GM21360 (cell line): ENCODE measurements around the gene WDR91.
"Not testable (repeated sequence)": the region's sequence is repeated elsewhere in the genome, so short reads cannot be mapped to it uniquely, and the experiment has no call there.

Experiments
- ATAC-seq: cut with Tn5 transposase; IDR thresholded peaks from one replicate; pipeline ENCODE4 v1.9.1; 2021; ENCODE audit warnings: mild to moderate bottlenecking, moderate library complexity; ENCODE audit not compliant: unreplicated experiment

Gene WDR91

DNA sequence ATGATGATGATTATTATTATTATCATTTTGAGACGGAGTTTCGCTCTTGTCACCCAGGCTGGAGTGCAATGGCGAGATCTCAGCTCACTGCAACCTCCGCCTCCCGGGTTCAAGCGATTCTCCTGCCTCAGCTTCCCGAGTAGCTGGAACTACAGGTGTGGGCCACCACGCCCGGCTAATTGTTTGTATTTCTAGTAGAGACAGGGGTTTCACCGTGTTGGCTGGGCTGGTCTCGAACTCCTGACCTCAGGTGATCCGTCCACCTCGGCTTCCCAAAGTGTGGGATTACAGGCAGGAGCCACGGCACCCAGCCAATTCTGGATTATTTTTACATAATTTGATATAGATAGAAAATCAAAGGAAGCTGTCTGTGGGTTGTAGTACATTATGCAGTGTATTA, 22.8 kb upstream of the WDR91 start:
- not testable (repeated sequence) for ATAC-seq

DNA sequence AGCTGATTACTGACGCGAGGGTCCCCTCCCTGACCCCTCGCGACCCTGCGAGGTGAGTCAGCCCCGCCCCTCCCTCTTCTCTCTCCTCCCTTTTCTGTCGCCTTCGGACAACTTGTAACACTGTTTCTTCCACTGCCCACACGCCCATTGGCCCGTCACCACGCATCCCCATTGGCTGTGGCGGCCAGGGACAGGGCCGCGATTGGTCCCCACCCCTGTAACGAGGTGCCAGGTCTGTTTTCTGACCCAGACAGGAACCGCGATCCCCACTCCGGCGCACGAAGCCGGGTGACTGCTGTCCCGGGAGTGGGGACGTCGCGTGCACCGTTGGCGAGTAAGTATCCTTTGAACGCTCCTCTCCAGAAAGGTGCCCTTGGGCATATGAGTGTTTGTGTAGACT, 22.2 kb upstream of the WDR91 start, which contains the start of gene STRA8:
Gene STRA8, plus strand, starts transcription at position 269 of the 400 bp plus-strand sequence. CDS start 6,687 bp downstream, outside the sequence.
- ATAC-seq, result no peak

DNA sequence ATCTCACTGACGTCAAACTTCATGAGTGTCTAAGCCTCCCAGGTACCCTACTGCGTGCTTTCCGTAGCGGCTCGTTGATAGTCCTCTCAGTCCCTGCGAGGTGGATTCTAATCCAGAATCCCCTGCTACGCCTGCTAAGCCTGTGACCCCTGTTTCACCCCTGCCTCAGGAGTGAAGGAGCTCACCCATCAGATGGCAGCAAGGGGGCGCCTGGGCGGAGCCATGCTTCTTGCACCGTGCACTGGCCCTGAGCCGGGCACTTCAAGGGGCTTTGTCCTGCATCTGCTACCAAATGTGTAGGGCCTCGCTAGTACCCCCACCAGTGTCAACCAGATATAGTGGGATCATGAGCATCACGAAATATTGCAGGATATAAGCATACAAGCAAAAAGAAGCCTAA, 21.4 kb upstream of the WDR91 start:
- ATAC-seq, result no peak

DNA sequence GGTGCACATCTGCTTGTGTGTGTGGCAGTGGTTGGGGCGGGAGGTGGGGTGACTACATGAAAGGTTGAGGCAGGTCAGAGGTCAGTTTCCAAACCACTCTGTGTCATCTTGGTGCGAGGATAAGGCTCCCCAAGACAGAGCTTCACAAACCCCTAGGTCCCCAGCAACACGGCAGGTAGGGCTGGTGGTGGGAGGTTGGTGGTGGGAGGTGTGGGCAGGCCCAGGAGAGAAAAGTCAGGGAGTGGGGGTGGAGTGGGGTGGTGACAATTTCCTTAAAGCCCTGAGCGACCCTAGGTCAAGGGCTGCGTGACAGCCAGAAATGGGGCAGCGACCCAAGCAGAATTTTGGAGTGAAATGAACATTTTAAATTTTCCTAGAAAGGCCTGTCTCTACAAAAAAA, 20.8 kb upstream of the WDR91 start:
- ATAC-seq, result no peak

DNA sequence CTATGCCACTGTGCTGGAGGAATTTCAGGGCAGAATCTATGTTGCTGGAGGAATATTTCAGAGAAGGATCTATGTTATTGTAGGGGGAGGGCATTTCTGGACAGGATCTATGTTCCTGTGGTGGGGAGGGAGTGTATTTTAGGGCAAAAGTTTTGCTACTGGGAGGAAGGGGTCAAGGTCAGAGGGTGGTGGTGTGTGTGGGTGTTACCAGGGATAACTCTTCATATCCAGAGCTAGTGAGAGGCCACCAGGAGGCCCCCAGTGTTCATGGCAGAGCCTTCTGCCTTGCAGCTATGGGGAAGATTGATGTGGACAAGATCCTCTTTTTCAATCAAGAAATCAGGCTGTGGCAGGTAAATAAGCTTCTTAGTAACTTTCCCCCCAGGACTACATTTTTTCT, 20.4 kb upstream of the WDR91 start:
- no peak for ATAC-seq

DNA sequence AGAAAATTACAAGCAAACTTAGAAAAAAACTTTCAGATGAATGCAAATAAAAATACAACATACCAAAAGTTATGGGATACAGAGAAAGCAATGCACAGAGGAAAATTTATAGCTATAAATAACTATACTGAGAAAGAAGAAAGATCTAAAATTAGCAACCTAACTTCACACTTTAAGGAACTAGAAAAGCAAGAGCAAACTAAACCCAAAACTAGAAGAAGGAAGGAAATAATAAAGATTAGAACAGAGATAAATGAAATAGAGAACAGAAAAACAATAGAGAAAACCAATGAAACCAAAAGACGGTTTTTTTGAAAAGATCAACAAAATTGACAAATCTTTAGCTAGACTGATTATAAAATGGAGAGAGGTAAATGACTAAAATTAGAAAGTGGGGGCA, 12.7 kb upstream of the WDR91 start:
- no peak for ATAC-seq

DNA sequence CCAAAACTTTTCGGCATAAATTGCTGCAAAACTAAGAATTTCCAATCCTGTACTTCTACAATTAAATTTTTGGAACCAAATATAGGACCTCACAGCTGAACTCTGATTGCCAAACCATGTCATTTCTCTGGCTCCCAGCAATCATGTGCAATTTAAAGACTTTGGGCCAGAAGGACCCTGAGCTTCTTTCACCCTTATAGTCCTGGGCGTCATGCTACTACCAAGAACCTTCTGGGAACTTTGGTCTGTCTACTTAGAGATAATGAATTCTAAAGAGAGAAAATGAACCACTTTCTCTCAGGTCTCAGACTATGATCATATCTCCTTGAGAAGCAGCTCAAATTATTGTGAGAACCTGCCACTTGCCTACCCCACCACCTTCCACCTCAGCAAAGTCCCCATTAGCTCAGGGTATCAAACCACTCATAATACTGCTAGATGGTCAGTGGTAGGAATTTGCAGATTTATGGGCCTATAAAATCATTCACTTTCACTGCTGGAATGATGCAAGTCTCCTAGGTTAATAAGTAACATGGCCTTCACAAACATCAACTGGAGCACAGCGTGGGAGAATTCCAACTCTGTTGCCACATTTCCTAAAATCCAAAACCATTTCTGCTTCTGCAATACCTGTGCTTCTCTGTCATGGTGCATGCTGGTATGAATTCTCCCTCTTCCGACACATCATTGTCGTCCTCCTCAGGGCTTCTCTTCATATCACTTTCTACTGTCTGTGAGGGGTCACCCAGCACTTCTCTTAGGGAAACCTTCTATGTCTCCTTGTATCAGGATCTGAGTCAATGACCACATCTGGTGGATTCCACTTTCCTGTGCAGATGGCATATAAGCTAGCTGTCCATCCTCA, 6.6 kb upstream of the WDR91 start:
- ATAC-seq, result no peak

DNA sequence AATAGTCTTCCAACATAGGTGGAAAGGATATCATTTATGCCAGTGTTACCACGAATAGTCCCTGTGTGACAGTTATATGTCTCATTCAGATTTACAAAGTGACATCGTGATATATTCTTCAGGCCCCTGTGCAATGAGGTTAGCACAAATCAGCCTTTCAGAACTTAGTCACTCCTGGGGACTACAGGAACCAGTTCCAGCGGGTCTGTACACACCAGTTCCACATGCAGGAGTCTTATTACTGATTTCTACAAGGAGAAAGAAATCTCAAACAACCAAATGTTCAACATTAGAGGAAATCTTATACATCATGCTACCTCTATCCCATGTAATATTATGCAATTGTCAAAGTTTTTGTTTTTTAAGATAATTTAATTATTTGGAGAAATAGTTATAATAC, 4.4 kb upstream of the WDR91 start:
- ATAC-seq, result no peak

DNA sequence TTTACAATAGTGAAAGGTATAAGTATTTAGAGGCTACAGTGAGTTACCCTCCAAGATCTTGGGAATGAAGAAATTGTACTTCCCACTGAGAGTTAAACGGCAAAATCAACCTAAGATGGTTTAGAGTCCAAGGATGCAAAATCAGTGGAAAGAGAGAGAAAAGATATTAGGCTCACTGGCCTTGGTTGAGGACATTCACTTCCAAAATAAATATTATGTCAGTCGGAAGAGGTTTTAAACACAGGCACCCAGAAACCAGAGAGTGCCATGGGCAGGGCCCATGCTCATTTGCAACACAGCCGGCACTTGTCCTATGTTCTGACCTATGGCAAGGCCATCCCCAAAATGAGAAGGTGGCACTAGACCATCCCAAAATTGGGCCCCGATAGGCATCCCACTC, 3.9 kb upstream of the WDR91 start:
- no peak for ATAC-seq

DNA sequence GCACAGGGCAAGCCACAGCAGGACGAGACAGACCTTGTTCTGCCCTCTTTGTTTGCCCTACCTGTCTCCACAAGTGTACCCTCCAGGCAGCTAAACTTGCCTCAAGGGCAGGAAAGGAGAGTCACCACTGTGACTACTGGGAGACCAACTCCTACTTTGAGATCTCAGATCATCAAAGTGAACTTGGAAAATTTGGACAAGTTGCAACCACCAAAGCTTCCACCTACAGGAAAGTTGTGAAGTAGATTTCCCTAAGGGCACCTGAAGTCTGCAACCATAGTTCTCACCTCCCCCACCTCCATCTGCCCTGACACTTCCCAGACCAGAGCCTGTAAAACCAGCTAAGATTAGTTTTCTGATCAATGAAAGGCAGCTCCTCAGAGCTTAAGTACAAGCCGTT, 2.5 kb upstream of the WDR91 start:
- ATAC-seq, result no peak

DNA sequence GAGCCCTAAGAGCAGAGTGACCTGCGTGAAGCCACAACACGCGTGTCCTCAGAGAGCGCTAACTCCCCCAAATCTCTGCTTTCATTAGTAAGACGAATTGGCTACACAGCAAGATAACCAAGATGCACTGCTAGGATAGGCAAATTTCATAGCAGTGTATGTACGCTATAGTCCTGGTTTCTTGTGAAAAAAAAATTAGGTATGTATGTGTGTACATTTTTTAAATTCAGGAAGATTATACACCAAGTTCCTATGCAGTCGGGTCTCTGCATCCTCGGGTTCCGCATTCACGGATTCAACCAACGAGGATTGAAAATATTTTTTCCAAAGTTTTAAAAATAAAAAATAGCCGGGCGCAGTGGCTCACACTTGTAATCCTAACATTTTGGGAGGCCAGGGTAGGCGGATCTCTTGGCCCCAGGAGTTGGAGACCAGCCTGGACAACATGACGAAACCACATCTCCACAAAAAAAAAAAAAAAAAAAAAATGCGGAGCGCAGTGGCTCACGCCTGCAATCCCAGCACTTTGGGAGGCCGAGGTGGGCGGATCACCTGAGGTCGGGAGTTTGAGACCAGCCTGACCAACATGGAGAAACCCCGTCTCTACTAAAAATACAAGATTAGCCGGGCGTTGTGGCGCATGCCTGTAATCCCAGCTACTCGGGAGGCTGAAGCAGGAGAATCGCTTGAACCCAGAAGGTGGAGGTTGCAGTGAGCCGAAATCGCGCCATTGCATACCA, 790 bp upstream of the WDR91 start:
- ATAC-seq, result not testable (repeated sequence)

DNA sequence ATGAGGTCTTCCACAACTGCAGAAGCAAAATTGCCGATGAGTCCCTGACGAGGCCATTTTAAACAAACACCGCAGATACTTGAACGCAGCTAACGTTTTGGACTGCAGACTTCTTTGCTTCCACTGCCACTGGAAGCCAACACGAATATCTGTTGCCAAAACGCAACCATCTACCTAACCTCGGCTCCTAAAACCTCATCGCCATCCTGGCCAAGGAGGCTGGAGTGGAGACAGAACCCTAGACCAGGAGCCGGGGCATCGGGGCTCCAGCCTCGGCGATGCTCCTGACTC, 493 bp downstream of the WDR91 start:
- ATAC-seq, result no peak

DNA sequence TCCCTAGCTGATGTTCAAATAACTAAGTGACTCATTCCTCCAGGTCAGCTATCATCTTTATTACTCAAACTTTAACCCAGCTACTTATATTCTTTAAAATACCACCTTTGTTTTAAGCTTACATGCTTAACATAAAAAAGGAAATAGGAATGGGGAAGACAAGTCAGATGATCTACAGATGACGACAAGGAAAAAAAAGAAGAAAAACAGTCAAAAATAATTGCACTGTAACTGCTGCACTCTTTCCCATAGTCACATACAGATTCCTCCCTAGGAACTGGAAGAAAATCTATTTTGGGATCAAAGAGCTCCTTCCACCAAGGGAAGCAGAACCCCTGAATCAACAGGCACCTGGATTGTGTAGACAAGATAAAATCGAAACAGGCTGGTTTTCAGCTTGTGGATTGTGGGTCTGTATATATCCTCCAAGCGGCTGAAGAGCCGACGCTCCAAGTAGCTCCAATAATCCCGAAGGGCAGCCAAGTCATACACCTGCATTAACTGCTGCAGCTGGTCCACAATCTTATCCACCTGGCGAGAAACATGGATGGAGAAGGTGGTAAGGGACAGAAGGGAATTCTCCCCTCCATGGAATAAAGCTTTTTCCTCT, 2.0 kb downstream of the WDR91 start:
- no peak for ATAC-seq

DNA sequence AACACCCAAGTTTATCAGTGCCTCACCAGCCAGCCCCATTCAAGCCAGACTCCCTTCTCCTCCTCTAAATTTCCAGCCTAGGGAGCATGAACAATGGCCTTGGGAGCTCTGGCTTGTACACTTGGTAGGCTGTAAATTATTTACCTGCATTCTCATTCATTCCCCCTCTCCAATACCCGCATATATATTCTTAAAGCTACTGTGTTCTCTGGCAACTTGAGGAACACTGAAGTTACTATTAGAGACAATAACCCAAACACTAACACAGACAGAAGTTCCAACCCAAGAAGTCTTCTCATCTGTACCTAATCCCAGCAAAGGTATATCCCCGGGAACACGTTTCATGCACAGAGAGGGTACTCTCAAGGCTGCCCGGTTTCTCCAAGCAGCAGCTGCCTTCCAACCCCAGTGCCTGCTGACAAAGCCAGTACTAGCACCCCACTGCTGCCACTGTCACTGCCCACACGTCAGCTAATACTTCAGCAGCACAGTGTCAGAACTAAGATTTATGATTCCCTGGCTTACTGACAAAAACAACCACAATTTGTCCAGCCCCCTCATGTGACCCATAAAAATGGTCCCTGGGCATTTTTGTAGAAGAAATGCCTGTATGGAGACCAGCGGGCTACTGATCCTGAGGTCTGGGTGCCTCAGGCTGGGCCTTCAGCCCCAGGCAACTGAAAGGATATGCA, 3.1 kb downstream of the WDR91 start:
- no peak for ATAC-seq

DNA sequence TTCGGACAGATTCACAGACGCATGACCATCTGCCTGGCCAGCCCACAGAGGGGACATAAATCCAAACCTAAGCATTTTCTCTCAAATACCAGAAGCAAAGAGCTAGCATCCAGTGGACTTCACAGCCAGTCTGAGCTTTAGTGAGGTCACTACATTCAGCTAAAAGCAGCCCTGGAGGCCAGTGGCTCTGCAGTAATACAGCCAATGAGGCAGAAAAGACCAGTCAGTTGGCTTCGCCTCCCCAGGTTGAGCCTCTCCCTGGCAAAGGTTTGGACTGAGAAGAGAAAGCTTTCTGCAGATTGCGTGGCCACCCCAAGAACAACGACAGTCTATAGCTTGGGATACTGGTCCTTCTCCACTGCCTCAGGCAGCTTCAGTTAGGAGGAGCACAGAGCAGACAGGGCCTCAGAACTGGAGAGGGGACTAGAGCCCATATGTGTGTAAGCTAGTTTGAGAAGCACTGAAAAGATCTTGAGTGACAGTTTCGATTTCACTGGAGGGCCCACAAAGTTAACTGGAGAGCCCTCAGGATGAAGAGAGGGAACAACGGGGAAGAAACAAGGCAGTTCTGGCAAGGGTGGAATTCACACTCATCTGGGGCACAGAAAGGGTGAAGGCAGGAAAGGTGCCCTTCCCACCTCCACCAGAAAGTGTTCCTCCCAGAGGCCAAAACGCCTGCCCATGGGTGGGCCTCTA, 3.8 kb downstream of the WDR91 start:
- ATAC-seq, result no peak

DNA sequence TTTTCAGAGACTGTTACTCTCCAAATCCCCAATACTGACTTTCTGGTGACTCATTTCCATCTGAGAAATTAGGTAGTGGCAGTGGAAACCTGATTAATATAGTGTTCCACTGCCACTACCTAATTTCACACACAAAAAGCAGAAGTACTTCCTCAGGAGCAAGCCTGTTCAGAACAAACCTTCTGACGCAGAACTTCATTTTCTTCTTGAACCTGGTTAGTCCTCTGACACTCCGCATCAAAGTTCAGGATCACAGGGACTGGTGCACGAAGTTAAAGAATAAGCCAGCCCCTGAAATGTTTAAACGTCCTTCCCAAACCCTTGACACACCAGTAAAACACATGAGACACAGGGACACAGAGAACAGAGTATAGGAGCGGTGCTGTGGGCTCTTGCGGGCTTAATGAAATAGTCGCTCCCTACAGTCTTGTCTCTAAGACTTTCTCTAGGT, 4.4 kb downstream of the WDR91 start:
- peak; percentile 30 for ATAC-seq

DNA sequence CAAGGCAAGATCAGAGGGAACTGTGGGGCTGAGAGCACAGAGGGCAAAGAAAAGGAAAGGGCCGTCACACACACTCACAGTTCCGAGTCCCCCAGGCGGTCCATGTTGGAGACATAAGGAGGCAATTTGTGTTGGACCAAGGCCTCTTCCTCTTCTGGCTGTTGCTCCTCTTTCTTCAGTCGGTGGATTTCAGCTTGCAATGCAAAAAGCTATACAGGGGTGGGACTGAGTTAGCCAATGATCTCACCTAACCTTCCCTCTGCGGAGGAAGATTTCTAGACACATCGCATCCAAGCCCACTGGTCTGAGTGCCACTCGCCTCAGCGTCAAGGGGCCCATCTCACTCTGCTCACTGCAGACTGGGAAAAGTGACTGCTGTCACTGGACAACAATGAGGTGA, 5.5 kb downstream of the WDR91 start:
- ATAC-seq, result no peak

DNA sequence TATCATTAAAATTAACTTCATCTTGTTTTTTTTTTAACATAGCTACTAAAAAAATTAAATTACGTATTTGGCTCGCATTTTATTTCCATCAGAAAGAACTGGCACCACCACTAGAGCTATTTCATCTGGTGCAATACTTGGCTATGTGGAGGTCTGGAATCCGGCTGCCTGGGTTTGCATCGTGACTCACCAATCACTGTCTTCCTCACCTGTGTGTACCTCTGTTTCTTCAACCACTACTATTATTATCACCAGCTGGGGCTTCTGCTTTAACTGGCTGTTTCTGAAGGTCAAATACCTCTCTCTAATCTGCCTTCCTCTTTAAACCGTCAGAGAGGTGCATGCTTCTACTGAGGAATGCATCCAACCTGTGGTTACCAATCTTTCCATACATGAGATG, 6.5 kb downstream of the WDR91 start:
- ATAC-seq, result no peak

DNA sequence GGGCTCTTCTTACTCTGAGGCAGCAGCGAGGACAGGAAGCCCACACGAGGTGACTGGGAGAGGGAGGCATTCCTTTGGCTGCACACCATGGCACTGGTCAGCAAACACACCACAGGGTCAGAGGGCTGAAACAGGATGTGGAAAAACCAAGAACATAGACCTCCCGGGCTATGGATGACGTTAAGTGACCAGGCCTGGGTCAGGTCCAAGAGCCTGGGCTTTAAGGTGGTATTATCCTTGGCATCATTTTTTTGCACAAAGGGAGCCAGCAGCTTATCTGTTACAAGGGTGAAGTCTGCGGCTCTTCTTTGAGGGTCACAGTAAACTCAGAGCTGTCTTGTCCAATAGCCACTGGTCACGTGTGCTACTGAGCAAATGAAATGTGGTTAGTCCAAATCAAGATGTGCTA, 7.0 kb downstream of the WDR91 start:
- no peak for ATAC-seq

DNA sequence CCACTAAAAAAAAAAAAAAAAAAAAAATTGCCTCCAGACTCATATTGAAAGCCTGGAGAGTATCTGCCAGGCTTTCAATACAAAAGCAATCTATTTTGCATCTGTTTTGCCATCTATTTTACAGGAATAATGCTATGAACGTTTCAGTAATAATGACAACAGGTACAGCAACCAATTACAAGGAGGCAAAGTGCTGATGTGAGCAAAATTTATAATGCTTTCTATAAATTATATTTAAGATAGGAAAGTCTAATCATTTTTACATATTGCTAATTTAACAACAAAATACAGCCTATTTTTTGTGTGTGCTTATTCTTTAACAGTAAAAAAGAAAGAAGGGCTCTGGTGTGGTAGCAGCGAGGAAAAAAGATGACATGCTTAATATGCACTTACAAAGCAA, 10.0 kb downstream of the WDR91 start:
- ATAC-seq, result no peak

DNA sequence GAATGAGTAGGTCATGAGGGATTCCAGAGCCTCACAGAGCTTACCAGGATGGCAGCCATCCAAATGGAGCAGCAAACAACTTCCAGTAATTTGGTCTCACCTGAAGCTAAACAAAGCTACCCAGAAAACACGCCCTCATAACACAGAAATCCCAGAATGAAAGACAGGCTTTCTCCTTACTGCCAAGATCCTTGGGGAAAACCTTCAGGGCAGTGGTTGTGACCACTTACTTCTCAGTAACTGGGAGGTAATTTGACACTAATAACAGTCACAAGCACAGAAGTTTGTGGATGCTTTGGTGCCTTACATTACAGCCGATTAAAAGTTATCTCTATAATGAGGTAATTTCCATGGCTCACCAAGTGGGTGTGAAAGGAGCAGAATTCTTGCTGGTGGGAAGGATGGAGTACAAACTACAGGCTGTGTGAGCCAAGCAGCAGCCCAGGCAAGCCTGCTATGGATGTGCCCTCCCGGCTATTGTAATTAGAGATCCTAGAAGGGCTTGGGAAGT, 10.4 kb downstream of the WDR91 start:
- no peak for ATAC-seq
